ENCODE data around the gene ATRIP. TPM values are rescaled to one million over a fixed set of nuclear protein-coding genes. Genes with fewer than 3 reads are reported as not detected.

The ATRIP gene
- total RNA-seq (2014; rRNA removed; shearing (Covaris generic)) = 16.3 and 16.8 TPM in 2 replicates
- 20.3 and 24.5 TPM in 2 replicates for total RNA-seq (2022)
- Bru-seq, nascent RNA = percentile 68 among the genes with signal in this experiment
- percentile 62 among the genes with signal in this experiment for BruChase-seq, experiment 1, labeled RNA remaining after a 6-hour chase
- percentile 67 among the genes with signal in this experiment for BruChase-seq, experiment 2, labeled RNA remaining after a 2-hour chase
- long read RNA-seq, full-length matches to known transcripts = 20 of 35 reads
- long read RNA-seq, partial matches to known transcripts = 2 of 35 reads
- long read RNA-seq, other reads (novel, unspliced or antisense) = 13 of 35 reads

- CTCF ChIA-PET (ENCODE audit: unreplicated experiment) = interaction anchor here (0.6 to 3.2 kb wide), 3 partner anchors 9 to 26 kb away, joined by 3 to 22 read pairs (median 3); no protein-coding TSS in a partner anchor
- H3K4me2 ChIP-seq (ENCODE audit: low read length) = peak within 1 kb of the TSS; percentile 98
- H3K9me2 ChIP-seq (ENCODE audit: insufficient read depth, low read length) = no peaks in the 10 kb centered on the region
- H2AFZ ChIP-seq (ENCODE audit: low read length) = peak within 1 kb of the TSS; percentile 80
- peak within 1 kb of the TSS; percentile 92 for H3K4me3 ChIP-seq (ENCODE audit: low read depth, low read length, poor library complexity, severe bottlenecking)
- peaks cover 30% of the 10 kb centered on the region for H3K4me1 ChIP-seq (ENCODE audit: insufficient read depth, low read length, poor library complexity, severe bottlenecking)
- H3K36me3 ChIP-seq (ENCODE audit: insufficient read depth, low read length) = peaks cover 60% of the 10 kb centered on the region
- H3K27ac ChIP-seq (ENCODE audit: low read depth, low read length, poor library complexity, severe bottlenecking) = peak within 1 kb of the TSS; percentile 43
- BruUV-seq (replicated peaks) = no TSS peak
- peak; percentile 91 for DNase-seq (ENCODE audit: low spot score)
- POLR2A ChIA-PET = interaction anchor here (0.9 to 2.1 kb wide), 7 partner anchors 10 to 27 kb away, joined by 3 to 7 read pairs (median 3); no protein-coding TSS in a partner anchor
- peaks cover 47% of the 10 kb centered on the region for H3K79me2 ChIP-seq (ENCODE audit: insufficient read depth, low read depth, low read length)
- H3K9me3 ChIP-seq (ENCODE audit: low read length) = no peaks in the 10 kb centered on the region
- TF ChIP-seq CTCF (conservative IDR thresholded peaks at IDR 0.05; ENCODE audit: low read length) (no peak), EZH2phosphoT487 (IDR thresholded peaks at IDR 0.05; ENCODE audit: borderline replicate concordance, low read depth, low read length) (no peak)
- intact Hi-C loops (cut with micrococcal nuclease; ENCODE audit: unreplicated experiment) = loop anchor here (2.0 to 10.0 kb wide), 4 partner anchors 20 to 362 kb away; partner anchors contain the start of genes PFKFB4 and SLC26A6
- peaks cover 6% of the 10 kb centered on the region for H4K20me1 ChIP-seq (ENCODE audit: insufficient read depth, low read length)
Measured at GRCh38 chr3:48446425-48447193, at the start of gene ATRIP. ATRIP (plus strand) TSS chr3:48446737; CDS start chr3:48446846, 109 bp downstream.

GRCh38 chr3:48397767-48398681 is 48.5 kb upstream of the ATRIP start:
- no peak overlapping the region for H2AFZ ChIP-seq (ENCODE audit: low read length)
- ChIA-PET CTCF (ENCODE audit: unreplicated experiment) (no interaction called here), POLR2A (no interaction called here)
- intact Hi-C loops (cut with micrococcal nuclease; ENCODE audit: unreplicated experiment) = no loop called here
- no peaks in the 10 kb centered on the region for H3K9me2 ChIP-seq (ENCODE audit: insufficient read depth, low read length)
- H3K4me1 ChIP-seq (ENCODE audit: insufficient read depth, low read length, poor library complexity, severe bottlenecking) = no peaks in the 10 kb centered on the region
- H3K27ac ChIP-seq (ENCODE audit: low read depth, low read length, poor library complexity, severe bottlenecking) = no peak overlapping the region
- no peaks in the 10 kb centered on the region for H3K9me3 ChIP-seq (ENCODE audit: low read length)
- BruUV-seq (replicated peaks) = no TSS peak
- H3K79me2 ChIP-seq (ENCODE audit: insufficient read depth, low read depth, low read length) = no peaks in the 10 kb centered on the region
- H3K4me2 ChIP-seq (ENCODE audit: low read length) = no peak overlapping the region
- no peaks in the 10 kb centered on the region for H4K20me1 ChIP-seq (ENCODE audit: insufficient read depth, low read length)
- no peak overlapping the region for H3K4me3 ChIP-seq (ENCODE audit: low read depth, low read length, poor library complexity, severe bottlenecking)
- H3K36me3 ChIP-seq (ENCODE audit: insufficient read depth, low read length) = no peaks in the 10 kb centered on the region
- DNase-seq (ENCODE audit: low spot score) = no peak
- TF ChIP-seq CTCF (conservative IDR thresholded peaks at IDR 0.05; ENCODE audit: low read length) (no peak), EZH2phosphoT487 (IDR thresholded peaks at IDR 0.05; ENCODE audit: borderline replicate concordance, low read depth, low read length) (no peak)

Measured in OCI-LY7 (cell line).